Measurements from ENCODE around the gene PER2.

The PER2 gene

DNA sequence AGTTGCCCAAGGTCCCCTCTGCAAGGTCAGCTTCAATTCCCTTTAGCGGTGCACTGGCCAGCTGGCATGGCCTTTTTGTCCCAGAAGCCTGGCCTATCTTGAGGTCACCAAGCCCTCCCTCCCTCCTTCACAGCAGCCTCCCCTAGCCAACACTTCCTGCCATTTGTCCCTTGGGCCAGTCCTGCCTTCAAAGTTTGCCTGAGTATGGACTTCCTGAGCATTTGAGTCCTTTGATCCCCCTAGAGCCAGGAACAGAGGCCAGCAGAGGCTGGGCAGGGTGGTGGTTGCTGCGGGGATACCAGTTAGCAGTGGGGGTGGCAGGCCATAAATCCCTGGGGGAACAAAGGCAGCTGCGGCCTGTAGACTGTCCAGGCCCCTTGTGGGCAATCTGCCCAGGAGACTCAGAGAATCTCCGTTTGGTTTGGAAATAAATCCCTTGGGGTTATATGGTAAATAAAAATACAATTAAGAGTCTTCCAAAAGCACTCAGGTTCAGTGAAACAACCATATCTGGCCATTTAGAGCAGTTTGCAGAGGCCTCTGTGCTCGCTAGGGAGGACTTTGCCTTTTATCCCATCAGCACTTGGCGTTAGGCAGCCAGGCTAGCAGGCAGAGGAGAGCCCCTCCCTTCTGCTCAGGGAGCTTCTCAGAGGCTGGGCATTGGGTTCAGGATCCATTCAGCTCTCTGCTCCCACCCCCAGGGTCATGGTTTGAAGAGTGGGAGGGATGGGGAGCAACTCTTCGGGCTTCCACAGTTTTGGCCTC is 45.5 kb downstream of the PER2 start:
- DNase-seq, result no peak

DNA sequence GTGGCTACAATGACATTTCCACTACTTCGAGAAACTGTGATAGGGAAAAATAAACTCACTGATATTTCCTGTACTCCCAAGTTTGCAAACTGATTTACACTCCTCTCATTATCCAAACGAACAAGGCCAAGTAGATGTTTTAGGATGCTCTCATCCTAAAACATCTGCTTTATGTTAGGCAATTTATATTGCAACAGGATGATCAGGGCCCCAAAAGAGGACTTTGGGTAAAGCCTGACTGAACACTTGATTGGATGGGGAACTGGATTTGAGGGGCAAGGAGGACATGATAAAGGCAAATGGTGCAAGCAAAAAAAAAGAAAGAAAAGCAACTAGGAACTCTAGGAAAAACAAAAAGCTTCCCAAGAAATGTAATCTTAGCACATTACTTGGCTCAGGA is 46.4 kb downstream of the PER2 start:
- no peak for DNase-seq

DNA sequence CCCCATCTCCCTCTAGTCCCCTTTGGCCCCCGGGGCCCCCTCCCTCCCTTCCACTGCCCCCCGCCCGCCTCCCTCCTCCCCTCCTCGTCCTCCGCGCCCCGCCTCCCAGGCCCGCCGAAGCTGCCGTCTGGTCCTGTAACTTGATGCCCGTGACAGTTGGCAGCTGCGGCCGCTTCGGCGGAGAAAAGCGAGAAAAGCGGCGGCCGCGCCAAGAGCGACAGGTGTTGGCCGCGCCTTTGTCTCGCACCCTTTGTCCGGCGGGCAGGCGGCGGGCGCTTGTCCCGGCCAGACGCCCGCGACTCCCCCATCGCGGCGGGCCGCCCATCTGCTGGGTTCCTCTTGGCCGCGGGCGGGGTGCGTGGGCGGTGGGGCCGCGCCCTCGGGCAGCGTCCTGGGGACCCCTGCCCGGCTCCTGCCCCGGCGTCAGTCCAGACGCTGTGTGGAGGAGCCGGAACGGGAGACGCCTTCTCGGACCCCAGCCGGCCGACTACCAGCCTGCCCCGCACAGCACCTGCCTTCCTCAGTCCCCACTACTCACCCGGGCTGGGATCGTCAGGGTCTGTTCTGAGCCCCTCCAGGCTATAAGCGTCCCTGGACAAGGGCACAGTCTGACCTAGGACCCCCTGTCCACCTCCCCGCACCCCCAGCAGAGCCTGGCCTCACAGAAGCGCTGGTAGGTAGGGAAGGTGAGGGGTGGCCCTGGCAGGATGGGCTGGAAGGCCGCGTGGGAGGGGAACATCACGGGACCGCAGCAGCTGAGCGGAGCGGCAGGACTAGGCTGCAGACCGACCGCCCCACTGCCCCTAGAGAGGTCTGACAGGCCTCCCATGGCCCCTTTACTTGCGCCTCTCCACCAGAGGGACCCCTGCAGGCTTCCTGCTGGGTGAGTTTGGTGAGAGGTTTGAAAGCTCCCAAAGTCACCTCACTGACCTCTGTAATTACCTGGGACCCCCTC is 47.4 kb downstream of the PER2 start:
- DNase-seq, result no peak

DNA sequence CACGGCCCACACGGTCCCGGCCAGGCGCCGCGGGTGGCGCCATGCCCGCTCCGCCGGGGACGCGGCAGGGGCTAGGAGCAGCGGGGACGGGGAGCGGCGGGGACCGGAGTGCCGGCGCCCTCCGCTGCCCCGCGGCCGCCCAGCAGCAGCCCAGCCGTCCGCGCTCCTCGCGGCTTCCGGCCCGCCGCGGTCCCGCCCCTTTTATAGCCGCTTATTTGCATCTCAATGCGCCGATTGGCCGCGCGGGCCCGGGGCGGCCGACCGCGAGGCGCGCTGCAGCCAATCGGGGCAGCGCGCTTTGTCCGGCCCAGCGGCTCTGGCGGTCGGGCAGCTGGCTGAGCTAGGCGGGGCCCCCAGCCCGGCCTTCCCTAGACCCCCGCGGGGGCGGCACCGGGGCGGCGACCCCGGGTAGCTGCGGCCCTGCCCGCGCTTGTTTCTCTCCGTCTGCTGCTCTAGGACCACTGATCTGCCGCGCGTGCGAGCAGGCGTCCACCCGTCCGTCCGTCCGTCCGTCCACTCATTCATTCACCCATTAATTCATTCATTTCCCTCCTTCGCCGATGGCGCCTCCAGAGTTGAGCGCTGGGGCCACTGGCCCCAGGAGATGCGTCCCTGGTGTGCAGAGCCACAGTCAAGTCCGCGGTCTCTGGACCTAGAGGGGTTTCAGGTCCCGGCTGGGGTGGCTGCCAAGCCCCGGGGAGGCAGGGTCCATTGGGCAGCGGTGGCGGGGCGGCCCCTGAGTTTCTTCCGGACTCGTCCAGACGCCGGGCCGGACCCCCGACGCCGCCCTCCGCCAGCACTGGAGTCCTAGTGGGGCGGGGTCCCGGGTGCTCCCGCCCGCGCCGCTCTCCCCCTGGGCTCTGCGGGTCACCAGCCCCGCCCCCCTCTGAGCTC is 48.3 kb downstream of the PER2 start, which contains the start of gene HES6:
HES6 (minus strand) TSS at position 176 of the 894 bp plus-strand sequence; CDS start at position 43, 133 bp downstream.
- DNase-seq, result peak; percentile 76

GRCh38 chr2:238239543-238239862 is 48.9 kb downstream of the PER2 start:
- DNase-seq, result peak; percentile 47

- DNase-seq, result peak; percentile 51
Observed at GRCh38 chr2:238238766-238239542, 49.5 kb downstream of the PER2 start.

DNA sequence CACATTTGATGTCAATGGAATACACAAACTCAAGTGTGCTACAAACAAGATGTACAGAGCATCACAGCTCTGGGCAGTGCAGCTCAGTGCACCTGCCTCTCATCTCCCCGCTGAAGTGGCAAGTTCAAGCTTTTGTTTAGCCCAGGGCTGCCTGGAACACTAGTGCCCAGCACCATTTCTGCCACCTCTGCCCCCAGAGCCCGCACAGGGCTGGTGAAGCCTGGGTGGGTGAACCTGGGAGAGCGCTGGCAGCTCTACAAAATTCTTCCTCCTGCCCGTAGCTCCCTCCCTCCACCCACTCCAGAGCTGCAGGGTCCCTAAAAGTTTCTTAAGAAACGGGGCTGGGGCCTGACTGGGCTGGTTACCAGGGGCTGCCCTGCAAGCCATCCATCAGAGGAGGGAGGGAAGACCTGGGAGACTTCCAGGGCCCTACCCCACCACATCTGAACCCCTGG is 50.1 kb downstream of the PER2 start:
- no peak for DNase-seq

DNA sequence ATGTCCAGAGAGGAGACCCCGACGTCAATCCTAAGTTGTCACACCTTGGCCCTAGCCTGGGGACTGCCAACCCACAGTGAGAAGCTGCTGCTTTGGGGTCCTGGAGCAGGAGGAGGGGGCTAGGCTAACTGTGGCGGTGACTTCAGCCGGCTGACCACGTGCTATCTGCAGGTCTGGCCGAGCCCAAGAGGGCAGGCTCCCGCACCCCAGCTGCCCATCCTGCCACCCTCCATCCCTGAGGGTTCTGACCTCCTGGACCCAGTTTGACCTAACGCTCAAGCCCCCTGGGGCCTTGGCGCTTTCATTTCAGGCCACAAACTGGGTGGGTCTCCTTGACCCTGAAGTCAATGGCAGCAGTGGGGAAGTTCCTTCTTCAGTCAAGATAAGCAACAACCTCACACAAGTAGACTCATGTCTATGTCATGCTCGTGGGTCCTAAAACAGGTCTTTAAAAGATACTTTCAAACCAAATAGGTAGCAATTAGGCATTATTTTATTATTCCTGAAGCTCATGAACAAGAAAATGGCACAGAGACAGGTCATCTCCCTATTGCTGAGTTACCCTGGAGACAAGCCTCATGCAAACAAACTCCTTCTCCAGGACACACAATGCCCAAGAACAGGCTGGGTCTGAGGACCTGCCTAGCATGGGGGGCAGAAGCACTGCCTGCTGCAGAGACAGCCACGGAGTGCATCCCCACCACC is 50.8 kb downstream of the PER2 start:
- no peak for DNase-seq

- DNase-seq, result no peak
Observed at GRCh38 chr2:238236571-238236970, 51.8 kb downstream of the PER2 start.

DNA sequence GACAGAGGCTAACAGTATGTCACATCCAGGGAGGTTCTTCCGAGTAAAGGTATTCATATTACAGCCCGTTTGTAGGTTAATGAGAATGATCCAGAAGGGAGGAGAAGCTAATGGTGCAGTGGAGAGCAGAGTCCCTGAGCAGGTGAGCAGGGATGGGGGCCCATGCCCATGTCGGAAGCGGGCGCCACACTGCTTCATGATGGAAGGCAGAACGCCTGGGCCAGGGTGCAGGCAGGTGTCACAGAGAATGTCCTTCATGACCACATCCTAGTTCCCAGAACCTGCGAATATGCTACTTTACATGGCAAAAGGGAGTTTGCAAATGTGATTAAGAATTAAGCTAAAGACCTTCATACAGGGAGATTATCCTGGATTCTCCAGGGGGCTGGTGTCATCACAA is 52.6 kb downstream of the PER2 start:
- DNase-seq, result no peak

- DNase-seq, result no peak
Observed at GRCh38 chr2:238235331-238235732, 53.1 kb downstream of the PER2 start.

GRCh38 chr2:238233625-238234024 is 54.8 kb downstream of the PER2 start:
- no peak for DNase-seq

- DNase-seq, result no peak
Observed at GRCh38 chr2:238231809-238232208, 56.6 kb downstream of the PER2 start.

DNA sequence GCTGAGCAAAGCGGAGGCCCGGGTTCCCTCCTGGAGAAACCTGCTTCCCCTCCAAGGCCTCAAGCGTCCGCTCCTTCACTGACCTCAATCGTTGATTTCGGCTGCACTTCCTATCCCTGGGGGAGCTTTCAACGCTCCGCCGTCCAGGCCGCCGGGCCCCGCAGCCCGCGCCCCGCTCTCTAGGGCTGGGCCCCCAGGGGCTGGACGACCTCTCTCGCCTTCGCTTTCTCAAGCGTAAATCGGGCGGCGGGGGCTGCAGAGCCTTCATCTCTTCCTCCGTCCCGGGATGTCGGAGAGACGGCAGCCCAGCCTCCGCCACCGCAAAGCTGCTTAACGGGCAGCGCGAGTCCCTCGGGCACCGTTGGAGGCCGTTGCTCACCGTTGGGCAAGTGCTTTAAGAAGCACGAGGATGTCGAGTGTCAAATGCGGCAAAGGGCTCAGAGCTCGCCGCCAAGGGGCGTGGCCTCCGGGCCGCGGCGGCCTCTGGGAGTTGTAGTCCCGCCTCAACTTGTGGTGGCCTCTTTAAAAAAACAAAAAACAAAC is 57.1 kb downstream of the PER2 start:
- peak; percentile 83 for DNase-seq

DNA sequence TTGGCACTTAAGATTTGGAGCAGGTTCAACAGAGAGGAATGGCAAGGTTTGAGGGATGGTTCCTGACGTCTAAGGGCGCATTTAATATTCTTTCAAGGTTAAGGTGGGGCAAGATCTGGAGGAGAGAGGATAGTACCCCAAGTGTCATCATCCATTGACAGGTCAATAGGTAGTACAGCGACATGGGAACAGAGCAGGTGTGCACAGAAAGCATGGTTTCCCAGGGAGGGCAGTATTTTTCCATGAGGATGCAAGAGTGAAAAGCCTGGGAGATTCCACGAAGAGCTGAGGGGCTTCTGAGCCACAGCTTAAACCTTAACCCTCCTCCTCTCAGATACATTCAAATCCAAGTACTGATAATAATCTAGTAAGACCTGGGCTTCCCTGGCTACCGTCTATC is 57.7 kb downstream of the PER2 start:
- DNase-seq, result no peak

DNA sequence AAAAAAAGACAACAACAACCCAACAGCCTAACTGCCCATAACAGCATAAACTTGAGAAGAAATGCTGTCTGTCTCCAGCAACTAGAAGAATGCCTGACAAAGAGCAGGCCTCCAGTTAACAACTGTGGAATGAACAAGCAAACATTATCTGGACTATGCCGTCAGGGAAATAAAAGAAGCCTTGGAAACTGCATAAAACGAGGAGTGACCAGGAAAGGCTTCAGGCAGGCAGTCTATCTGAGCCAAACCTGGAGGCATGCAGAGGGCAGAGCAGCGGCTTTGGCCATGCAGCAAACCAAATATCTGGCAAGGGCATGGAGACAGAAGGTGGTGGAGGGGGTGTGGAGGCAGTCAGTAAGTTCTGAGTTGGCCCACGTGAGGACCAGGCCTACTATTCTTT is 59.7 kb downstream of the PER2 start:
- DNase-seq, result no peak

DNA sequence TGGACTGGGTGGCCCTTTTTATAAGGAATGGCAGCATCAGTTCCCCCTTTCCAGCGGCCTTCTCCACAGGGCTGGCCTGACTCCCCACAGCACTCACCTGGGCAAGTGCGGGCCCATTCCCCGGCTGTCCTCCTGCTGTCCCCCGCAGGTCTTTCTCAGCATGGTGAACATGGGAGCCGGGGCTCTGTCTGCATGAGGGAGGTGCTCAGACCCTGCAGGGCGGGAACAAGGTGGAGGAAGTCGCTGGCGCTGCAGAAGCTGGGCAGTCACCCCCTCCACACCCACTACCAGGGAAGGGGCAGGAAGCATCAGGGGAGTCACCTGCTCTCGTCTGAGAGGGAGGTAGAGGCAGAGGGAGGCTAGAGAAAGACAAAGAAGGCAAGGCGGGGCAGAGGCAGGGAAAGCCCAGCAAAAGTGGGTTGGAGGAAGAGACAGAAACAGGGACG is 60.8 kb downstream of the PER2 start:
- DNase-seq, result no peak

GRCh38 chr2:238226698-238227586 is 61.5 kb downstream of the PER2 start:
- DNase-seq, result no peak

DNA sequence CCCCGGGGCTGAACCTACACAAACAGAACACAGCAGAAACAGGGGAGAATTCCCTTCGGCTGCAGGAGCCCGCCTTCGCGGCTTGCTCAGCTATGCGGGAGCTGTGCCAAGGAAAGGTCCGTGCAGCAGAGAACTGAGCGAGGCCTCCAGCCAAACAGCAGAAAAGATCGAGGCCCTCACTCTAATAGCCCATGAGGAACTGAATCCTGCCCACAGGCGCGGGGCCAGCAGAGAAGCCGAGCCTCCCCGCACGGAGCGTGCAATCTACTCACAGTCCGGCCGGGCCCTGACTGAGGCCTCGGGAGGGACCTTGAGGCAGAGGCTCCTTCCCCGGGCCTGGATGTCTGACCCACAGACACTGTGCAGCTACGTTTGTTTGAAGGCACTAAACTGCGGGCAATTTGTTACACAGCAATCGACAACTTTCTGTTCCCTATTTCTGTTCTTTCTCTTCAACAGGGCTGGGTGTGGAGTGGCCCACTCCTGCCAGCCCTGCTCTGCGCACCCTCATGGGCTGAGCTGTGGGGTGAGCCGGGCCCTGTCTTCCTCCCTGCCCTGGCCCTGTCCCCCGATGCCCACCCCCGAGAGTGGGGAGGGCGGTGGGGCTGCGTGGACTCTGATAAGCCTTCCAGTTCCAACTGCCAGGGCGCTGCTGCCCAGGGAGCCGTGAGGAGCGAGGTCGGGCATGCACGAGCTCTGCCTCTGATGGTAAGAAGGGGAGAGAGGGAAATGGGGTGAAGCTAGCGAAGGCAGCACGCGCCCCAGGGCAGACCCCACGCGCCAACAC is 62.3 kb downstream of the PER2 start:
- DNase-seq, result no peak

Measured in activated naive CD4-positive, alpha-beta T cell treated with anti-CD3 and anti-CD28 coated beads, Interleukin-2, amount 50 U/mL, for 16 hours (primary cell).